Mucosa of rectum (tissue), 2 donors: ENCODE measurements around the gene OLFM1.

Source experiments
- H3K27ac ChIP-seq, 2 donors: one replicate each; pipeline ENCODE4 v1.7.0; 2013; ENCODE audit warnings: inconsistent platforms in 2 of 2, low read depth in 2 of 2, low read length in 2 of 2
- H3K27me3 ChIP-seq, 2 donors: one replicate each; pipeline ENCODE4 v1.7.0; 2013; ENCODE audit warnings: low read length in 2 of 2; ENCODE audit not compliant: control insufficient read depth in 2 of 2, insufficient read depth in 2 of 2
- H3K36me3 ChIP-seq, 2 donors: one replicate each; pipeline ENCODE4 v1.7.0; 2013; ENCODE audit warnings: low read length in 2 of 2; ENCODE audit not compliant: control insufficient read depth in 2 of 2, insufficient read depth in 2 of 2
- H3K4me1 ChIP-seq, 2 donors: one replicate each; pipeline ENCODE4 v1.7.0; 2013; ENCODE audit warnings: low read length in 2 of 2, mild to moderate bottlenecking in 1 of 2; ENCODE audit not compliant: control insufficient read depth in 2 of 2, insufficient read depth in 2 of 2
- H3K4me3 ChIP-seq, 2 donors: one replicate each; pipeline ENCODE4 v1.7.0; 2013; ENCODE audit warnings: low read length in 2 of 2
- H3K9ac ChIP-seq, 2 donors: one replicate each; pipeline ENCODE4 v1.7.0; 2013; ENCODE audit warnings: low read length in 2 of 2, low read depth in 1 of 2, mild to moderate bottlenecking in 1 of 2
- H3K9me3 ChIP-seq, 2 donors: one replicate each; pipeline ENCODE4 v1.7.0; 2013; ENCODE audit warnings: low read length in 2 of 2; ENCODE audit not compliant: control insufficient read depth in 2 of 2
- donor health status: healthy.
- donor health status: Normal muscosa, but diverticular disease.

OLFM1 gene

GRCh38 chr9:135046739-135047350 lies 40.6 kb upstream of the OLFM1 start:
- H3K27me3 ChIP-seq, result no peaks in the 10 kb centered on the region
- H3K36me3 ChIP-seq, result no peaks in the 10 kb centered on the region
- no peak overlapping the region for H3K4me3 ChIP-seq
- no peak overlapping the region for H3K27ac ChIP-seq
- H3K9ac ChIP-seq, result no peak overlapping the region
- no peaks in the 10 kb centered on the region for H3K9me3 ChIP-seq
- no peaks in the 10 kb centered on the region for H3K4me1 ChIP-seq

- H3K36me3 ChIP-seq, result no peaks in the 10 kb centered on the region
- no peaks in the 10 kb centered on the region for H3K9me3 ChIP-seq
- H3K27me3 ChIP-seq, result no peaks in the 10 kb centered on the region
- no peak overlapping the region for H3K27ac ChIP-seq
- H3K4me1 ChIP-seq, result no peaks in the 10 kb centered on the region
- H3K9ac ChIP-seq, result no peak overlapping the region
- no peak overlapping the region for H3K4me3 ChIP-seq
Observed at GRCh38 chr9:135047521-135047920, 39.9 kb upstream of the OLFM1 start.

GRCh38 chr9:135048046-135048757 lies 39.3 kb upstream of the OLFM1 start:
- Histone ChIP-seq H3K36me3 (no peaks in the 10 kb centered on the region), H3K9ac (no peak overlapping the region), H3K4me3 (no peak overlapping the region), H3K27me3 (no peaks in the 10 kb centered on the region), H3K4me1 (no peaks in the 10 kb centered on the region), H3K9me3 (no peaks in the 10 kb centered on the region), H3K27ac (no peak overlapping the region)

- H3K4me1 ChIP-seq, result no peaks in the 10 kb centered on the region
- no peak overlapping the region for H3K9ac ChIP-seq
- H3K4me3 ChIP-seq, result no peak overlapping the region
- H3K36me3 ChIP-seq, result no peaks in the 10 kb centered on the region
- no peak overlapping the region for H3K27ac ChIP-seq
- H3K27me3 ChIP-seq, result no peaks in the 10 kb centered on the region
- H3K9me3 ChIP-seq, result no peaks in the 10 kb centered on the region
Observed at GRCh38 chr9:135048758-135049444, 38.6 kb upstream of the OLFM1 start.

GRCh38 chr9:135049460-135049859 lies 38.0 kb upstream of the OLFM1 start:
- H3K27ac ChIP-seq, result no peak overlapping the region
- no peaks in the 10 kb centered on the region for H3K9me3 ChIP-seq
- no peaks in the 10 kb centered on the region for H3K4me1 ChIP-seq
- H3K4me3 ChIP-seq, result no peak overlapping the region
- no peak overlapping the region for H3K9ac ChIP-seq
- H3K27me3 ChIP-seq, result no peaks in the 10 kb centered on the region
- H3K36me3 ChIP-seq, result no peaks in the 10 kb centered on the region

- Histone ChIP-seq H3K36me3 (no peaks in the 10 kb centered on the region), H3K4me1 (no peaks in the 10 kb centered on the region), H3K4me3 (no peak overlapping the region), H3K27ac (no peak overlapping the region), H3K9me3 (no peaks in the 10 kb centered on the region), H3K27me3 (no peaks in the 10 kb centered on the region), H3K9ac (no peak overlapping the region)
Observed at GRCh38 chr9:135050072-135050990, 37.1 kb upstream of the OLFM1 start.

GRCh38 chr9:135051316-135052038 lies 36.0 kb upstream of the OLFM1 start:
- no peak overlapping the region for H3K4me3 ChIP-seq
- no peaks in the 10 kb centered on the region for H3K4me1 ChIP-seq
- no peaks in the 10 kb centered on the region for H3K9me3 ChIP-seq
- no peak overlapping the region for H3K27ac ChIP-seq
- H3K9ac ChIP-seq, result no peak overlapping the region
- no peaks in the 10 kb centered on the region for H3K27me3 ChIP-seq
- H3K36me3 ChIP-seq, result no peaks in the 10 kb centered on the region

- H3K27me3 ChIP-seq, result no peaks in the 10 kb centered on the region
- H3K9me3 ChIP-seq, result no peaks in the 10 kb centered on the region
- H3K4me3 ChIP-seq, result no peak overlapping the region
- no peak overlapping the region for H3K9ac ChIP-seq
- H3K4me1 ChIP-seq, result no peaks in the 10 kb centered on the region
- H3K36me3 ChIP-seq, result no peaks in the 10 kb centered on the region
- no peak overlapping the region for H3K27ac ChIP-seq
Observed at GRCh38 chr9:135053133-135053532, 34.3 kb upstream of the OLFM1 start.

- Histone ChIP-seq H3K27ac (no peak overlapping the region), H3K4me3 (no peak overlapping the region), H3K27me3 (no peaks in the 10 kb centered on the region)
Observed at GRCh38 chr9:135055181-135055580, 32.3 kb upstream of the OLFM1 start.

More at GRCh38 chr9:135055181-135055580, 32.3 kb upstream of the OLFM1 start:
- Histone ChIP-seq H3K9ac (no peak overlapping the region), H3K4me1 (no peaks in the 10 kb centered on the region), H3K9me3 (no peaks in the 10 kb centered on the region), H3K36me3 (no peaks in the 10 kb centered on the region)
